GM19099 (cell line): ENCODE data around the gene GPC2.

ENCODE experiments used
- POLR2A ChIP-seq: IDR thresholded peaks from 3 replicates; pipeline ENCODE4 v1.6.1; 2011; ENCODE audit warnings: low read depth; ENCODE audit not compliant: insufficient read length; ENCODE audit errors: extremely low read depth

Gene GPC2

GRCh38 chr7:100122568-100122967, 54.6 kb downstream of the GPC2 start:
- TF ChIP-seq POLR2A: no peak

GRCh38 chr7:100122067-100122466, 55.1 kb downstream of the GPC2 start:
- no peak for TF ChIP-seq POLR2A

- TF ChIP-seq POLR2A: no peak
Measured at GRCh38 chr7:100120733-100121036, 56.5 kb downstream of the GPC2 start.

- TF ChIP-seq POLR2A: no peak
Measured at GRCh38 chr7:100119970-100120732, 57.0 kb downstream of the GPC2 start.
